HepG2 (cell line): ENCODE data around the gene RGS19. TPM values are rescaled to one million over a fixed set of nuclear protein-coding genes. Genes with fewer than 3 reads are reported as not detected.
A peak's percentile ranks its signal among the peaks of the same experiment; 100 is the strongest.

Experiments used
- ETV6 ChIP-seq: sonication (generic); formaldehyde crosslinking; conservative IDR thresholded peaks from 2 replicates; pipeline ENCODE4 v1.4.0; 2020; ENCODE audit warnings: missing genetic modification reagents
- HIVEP1 ChIP-seq: sonication (generic); formaldehyde crosslinking; IDR thresholded peaks from 2 replicates; pipeline ENCODE4 v1.4.0; 2020; ENCODE audit warnings: mild to moderate bottlenecking, missing genetic modification reagents
- HOXA3 ChIP-seq: sonication (generic); formaldehyde crosslinking; IDR thresholded peaks from 2 replicates; pipeline ENCODE4 v1.5.0; 2020; ENCODE audit warnings: missing genetic modification reagents
- NPAS2 ChIP-seq: sonication (generic); formaldehyde crosslinking; IDR thresholded peaks from 2 replicates; pipeline ENCODE4 v1.8.0; 2022; ENCODE audit warnings: mild to moderate bottlenecking, missing genetic modification reagents, borderline replicate concordance
- PLSCR1 ChIP-seq: sonication (generic); formaldehyde crosslinking; IDR thresholded peaks from 2 replicates; pipeline ENCODE4 v1.5.0; 2020; ENCODE audit warnings: missing genetic modification reagents, mild to moderate bottlenecking, borderline replicate concordance
- SETDB1 ChIP-seq: sonication (generic); formaldehyde crosslinking; IDR thresholded peaks from 2 replicates; pipeline ENCODE4 v1.5.1; 2020; ENCODE audit warnings: missing genetic modification reagents, mild to moderate bottlenecking, borderline replicate concordance
- SMAD1 ChIP-seq: sonication (generic); formaldehyde crosslinking; IDR thresholded peaks from 2 replicates; pipeline ENCODE4 v1.4.0; 2020; ENCODE audit warnings: missing genetic modification reagents, low read depth, mild to moderate bottlenecking, borderline replicate concordance
- TARDBP ChIP-seq: sonication (generic); formaldehyde crosslinking; IDR thresholded peaks from 2 replicates; pipeline ENCODE4 v1.8.0; 2022; ENCODE audit warnings: mild to moderate bottlenecking, missing genetic modification reagents
- TFDP2 ChIP-seq: sonication (generic); formaldehyde crosslinking; IDR thresholded peaks from 2 replicates; pipeline ENCODE4 v1.4.0; 2020; ENCODE audit warnings: missing genetic modification reagents
- TOE1 ChIP-seq: sonication (generic); formaldehyde crosslinking; IDR thresholded peaks from 2 replicates; pipeline ENCODE4 v1.4.0; 2020; ENCODE audit warnings: mild to moderate bottlenecking, missing genetic modification reagents
- ZBTB14 ChIP-seq: sonication (generic); formaldehyde crosslinking; IDR thresholded peaks from 2 replicates; pipeline ENCODE4 v1.4.0; 2020; ENCODE audit warnings: missing genetic modification reagents
- ZNF143 ChIP-seq: sonication (generic); formaldehyde crosslinking; IDR thresholded peaks from 2 replicates; pipeline ENCODE4 v1.4.0; 2020; ENCODE audit warnings: missing genetic modification reagents
- ZNF205 ChIP-seq: IDR thresholded peaks from 2 replicates; pipeline ENCODE4 v1.6.1; 2018; ENCODE audit warnings: missing biosample characterization, missing genetic modification reagents
- ZNF224 ChIP-seq: sonication (generic); formaldehyde crosslinking; IDR thresholded peaks from 2 replicates; pipeline ENCODE4 v1.5.0; 2020; ENCODE audit warnings: mild to moderate bottlenecking, missing genetic modification reagents
- ZNF3 ChIP-seq: IDR thresholded peaks from 2 replicates; pipeline ENCODE4 v1.7.0; 2017; ENCODE audit warnings: inconsistent platforms
- ZNF350 ChIP-seq: sonication (generic); formaldehyde crosslinking; IDR thresholded peaks from 2 replicates; pipeline ENCODE4 v1.4.0; 2020; ENCODE audit warnings: mild to moderate bottlenecking, low read depth, missing genetic modification reagents, borderline replicate concordance
- ZNF557 ChIP-seq: sonication (generic); formaldehyde crosslinking; IDR thresholded peaks from 2 replicates; pipeline ENCODE4 v1.4.0; 2020; ENCODE audit warnings: missing genetic modification reagents
- ZNF564 ChIP-seq: sonication (generic); formaldehyde crosslinking; IDR thresholded peaks from 2 replicates; pipeline ENCODE4 v1.8.1; 2023; ENCODE audit warnings: mild to moderate bottlenecking, missing genetic modification reagents
- ZNF850 ChIP-seq: sonication (generic); formaldehyde crosslinking; conservative IDR thresholded peaks from 2 replicates; pipeline ENCODE4 v1.9.0; 2021; ENCODE audit warnings: mild to moderate bottlenecking, missing genetic modification reagents
- ZSCAN29 ChIP-seq: sonication (generic); formaldehyde crosslinking; conservative IDR thresholded peaks from 2 replicates; pipeline ENCODE4 v1.4.0; 2020; ENCODE audit warnings: mild to moderate bottlenecking, missing genetic modification reagents
- ZSCAN9 ChIP-seq: IDR thresholded peaks from 2 replicates; pipeline ENCODE4 v1.6.1; 2016; ENCODE audit warnings: borderline replicate concordance
- polyA plus RNA-seq, 8 experiments: library from polyadenylated mRNA; depleted of rRNA in 3 of 8; stranded (reverse) in 7 of 8; unstranded in 1 of 8; fragments of >200 nt; fragmentation: Illumina TruSeq in 4 of 8; extraction: Trizol in 4 of 8; gene quantifications; 2 replicates each; pipeline versions ENCODE4 v1.2.1 to v1.2.3, GENCODE V29; 2011 to 2016; ENCODE audit warnings: low read depth in 4 of 8, missing spikeins in 1 of 8, mixed read lengths in 1 of 8; ENCODE audit not compliant: insufficient read depth in 1 of 8
- total RNA-seq, 5 experiments: library from RNA; depleted of rRNA; stranded (reverse); fragments of >200 nt; fragmentation: Illumina TruSeq; extraction: Trizol; gene quantifications; 2 replicates each; pipeline ENCODE4 v1.2.3, GENCODE V29; 2016; ENCODE audit warnings: low read depth in 1 of 5
- TF ChIP-seq, protein P1 (sequence below): sonication (generic); formaldehyde crosslinking; IDR thresholded peaks from 2 replicates; pipeline ENCODE4 v1.8.1; 2023; ENCODE audit warnings: mild to moderate bottlenecking, missing genetic modification reagents, borderline replicate concordance
- TF ChIP-seq, protein P2 (sequence below): IDR thresholded peaks from 2 replicates; pipeline ENCODE4 v1.6.1; 2018; ENCODE audit warnings: missing genetic modification reagents, mild to moderate bottlenecking, missing compliant biosample characterization
- TF ChIP-seq, protein P3 (sequence below): sonication (generic); formaldehyde crosslinking; IDR thresholded peaks from 2 replicates; pipeline ENCODE4 v1.5.1; 2020; ENCODE audit warnings: missing genetic modification reagents, mild to moderate bottlenecking, borderline replicate concordance

Gene RGS19
- total and polyA plus RNA-seq, 2 of the 13 experiments (the other 11 are each of a cell fraction or from before 2014, with no cell fraction given), result 10.7 to 11.9 TPM

DNA sequence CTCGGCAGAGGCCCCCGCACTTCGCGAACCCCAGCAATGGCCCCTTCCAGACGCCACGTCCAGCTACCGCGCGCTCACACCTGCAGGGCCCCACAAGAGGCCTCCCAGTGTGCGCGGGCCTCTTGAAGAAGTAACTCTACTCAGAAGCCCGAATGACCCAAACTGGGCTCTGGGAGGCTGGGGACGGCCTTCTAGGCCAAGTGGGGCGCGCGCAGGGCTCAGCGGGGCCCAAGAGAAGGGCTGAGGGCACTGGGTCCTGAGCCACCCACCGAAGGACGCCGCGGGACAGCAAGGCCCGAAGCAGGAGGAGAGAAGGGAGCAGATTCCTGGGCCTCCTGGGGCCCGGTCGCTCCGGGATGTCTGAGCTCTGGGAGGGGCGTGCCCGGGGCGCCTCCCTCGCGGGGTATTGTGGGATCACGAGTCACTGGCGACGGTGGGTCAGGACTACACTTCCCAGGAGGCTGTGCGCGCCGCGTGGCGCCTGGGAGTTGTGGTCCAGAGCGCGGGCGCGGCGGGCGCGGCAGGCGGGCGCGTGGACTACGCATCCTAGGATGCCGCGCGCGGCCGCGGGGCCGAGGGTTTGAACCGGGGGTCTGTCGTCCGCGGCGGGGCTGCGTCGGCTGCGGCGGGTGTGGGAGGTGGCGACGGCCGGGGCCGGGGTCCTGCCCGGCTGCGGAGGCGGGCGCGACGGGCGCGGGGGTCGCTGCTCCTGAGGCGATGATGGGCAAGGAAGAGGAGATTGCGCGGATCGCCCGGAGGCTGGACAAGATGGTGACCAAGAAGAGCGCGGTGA lies 16.5 kb downstream of the RGS19 start, which contains the start of gene TCEA2 (continued):
- TF ChIP-seq PLSCR1 (CRISPR knock-in tag) (0 out of 2 replicates have a peak, but pooled peaks have one; percentile 92), SMAD1 (CRISPR knock-in tag) (peak; percentile 96; the same call in 1 of the 2 replicates), TARDBP (CRISPR knock-in tag) (peak; percentile 97), ZNF850 (CRISPR knock-in tag) (peak; percentile 66; the same call in 1 of the 2 replicates), SETDB1 (0 out of 2 replicates have a peak, but pooled peaks have one; percentile 66), ETV6 (peak; percentile 67; the same call in 1 of the 2 replicates), ZNF564 (CRISPR knock-in tag) (peak; percentile 83), ZNF350 (CRISPR knock-in tag) (peak; percentile 88), ZNF224 (CRISPR knock-in tag) (peak; percentile 98), ZNF3 (CRISPR knock-in tag) (0 out of 2 replicates have a peak, but pooled peaks have one; percentile 48), ZSCAN29 (CRISPR knock-in tag) (no peak), ZBTB14 (CRISPR knock-in tag) (peak; percentile 93), NPAS2 (CRISPR knock-in tag) (no peak), HIVEP1 (peak; percentile 95), TFDP2 (CRISPR knock-in tag) (peak; percentile 95), ZNF205 (CRISPR knock-in tag) (peak; percentile 84), TOE1 (CRISPR knock-in tag) (peak; percentile 84; the same call in 1 of the 2 replicates), HOXA3 (CRISPR knock-in tag) (peak; percentile 93), ZNF143 (CRISPR knock-in tag) (peak; percentile 93), ZNF557 (CRISPR knock-in tag) (no peak), ZSCAN9 (peak; percentile 50; the same call in 1 of the 2 replicates)
- TF ChIP-seq, protein P1, sequence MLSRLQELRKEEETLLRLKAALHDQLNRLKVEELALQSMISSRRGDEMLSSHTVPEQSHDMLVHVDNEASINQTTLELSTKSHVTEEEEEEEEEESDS (CRISPR knock-in tag), result no peak
- TF ChIP-seq, protein P2, sequence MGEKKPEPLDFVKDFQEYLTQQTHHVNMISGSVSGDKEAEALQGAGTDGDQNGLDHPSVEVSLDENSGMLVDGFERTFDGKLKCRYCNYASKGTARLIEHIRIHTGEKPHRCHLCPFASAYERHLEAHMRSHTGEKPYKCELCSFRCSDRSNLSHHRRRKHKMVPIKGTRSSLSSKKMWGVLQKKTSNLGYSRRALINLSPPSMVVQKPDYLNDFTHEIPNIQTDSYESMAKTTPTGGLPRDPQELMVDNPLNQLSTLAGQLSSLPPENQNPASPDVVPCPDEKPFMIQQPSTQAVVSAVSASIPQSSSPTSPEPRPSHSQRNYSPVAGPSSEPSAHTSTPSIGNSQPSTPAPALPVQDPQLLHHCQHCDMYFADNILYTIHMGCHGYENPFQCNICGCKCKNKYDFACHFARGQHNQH (CRISPR knock-in tag), result peak; percentile 87
- TF ChIP-seq, protein P3, sequence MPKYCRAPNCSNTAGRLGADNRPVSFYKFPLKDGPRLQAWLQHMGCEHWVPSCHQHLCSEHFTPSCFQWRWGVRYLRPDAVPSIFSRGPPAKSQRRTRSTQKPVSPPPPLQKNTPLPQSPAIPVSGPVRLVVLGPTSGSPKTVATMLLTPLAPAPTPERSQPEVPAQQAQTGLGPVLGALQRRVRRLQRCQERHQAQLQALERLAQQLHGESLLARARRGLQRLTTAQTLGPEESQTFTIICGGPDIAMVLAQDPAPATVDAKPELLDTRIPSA (CRISPR knock-in tag), result peak; percentile 84
